OCI-LY7 (cell line): ENCODE measurements around the gene LATS2. TPM values are rescaled to one million over a fixed set of nuclear protein-coding genes. Genes with fewer than 3 reads are reported as not detected.

Experiments
- BruUV-seq: library from RNA; stranded (reverse); fragments of 400-500 nt; replicated peaks from 2 replicates; lab custom pipeline; 2021; lab: Mats Ljungman, UMichigan
- CTCF ChIA-PET: fragments of 300-600 bp; sonication (Branson Sonifier 250); formaldehyde crosslinking; loops from one replicate; lab custom pipeline; 2022; ENCODE audit warnings: antibody characterized with exemption; ENCODE audit not compliant: unreplicated experiment; lab: Charles Lee
- POLR2A ChIA-PET: fragments of 300-600 bp; sonication (Branson Sonifier 250); formaldehyde crosslinking; loops from one replicate; lab custom pipeline; 2022; ENCODE audit warnings: antibody characterized with exemption; lab: Charles Lee
- DNase-seq: peaks from one replicate; pipeline ENCODE4 v3.0.0-alpha.2; 2015; ENCODE audit warnings: low spot score
- H2AFZ ChIP-seq: fragments of 200-600 bp; sonication (generic), shearing (Covaris generic); 2 replicates; pipeline ENCODE4 v1.6.1; 2014; ENCODE audit warnings: mild to moderate bottlenecking, antibody characterized with exemption, low read length, moderate library complexity
- H3K27ac ChIP-seq: fragments of 200-600 bp; sonication (generic); 2 replicates; pipeline ENCODE4 v1.5.1; 2014; ENCODE audit warnings: mixed run types, low read depth, mild to moderate bottlenecking, moderate library complexity, low read length, inconsistent platforms; ENCODE audit not compliant: poor library complexity, severe bottlenecking
- H3K36me3 ChIP-seq: fragments of 200-600 bp; sonication (generic); 2 replicates; pipeline ENCODE4 v1.6.1; 2014; ENCODE audit warnings: mild to moderate bottlenecking, antibody characterized with exemption, low read length, moderate library complexity, mixed read lengths; ENCODE audit not compliant: insufficient read depth
- H3K4me1 ChIP-seq: fragments of 200-600 bp; sonication (generic); 2 replicates; pipeline ENCODE4 v1.5.1; 2014; ENCODE audit warnings: mild to moderate bottlenecking, low read length; ENCODE audit not compliant: insufficient read depth, poor library complexity, severe bottlenecking
- H3K4me2 ChIP-seq: fragments of 200-600 bp; sonication (generic); 2 replicates; pipeline ENCODE4 v1.6.1; 2014; ENCODE audit warnings: mild to moderate bottlenecking, low read length
- H3K4me3 ChIP-seq: fragments of 200-600 bp; sonication (generic); 2 replicates; pipeline ENCODE4 v1.5.1; 2014; ENCODE audit warnings: mild to moderate bottlenecking, low read depth, low read length; ENCODE audit not compliant: poor library complexity, severe bottlenecking
- H3K79me2 ChIP-seq: fragments of 200-600 bp; sonication (generic); 2 replicates; pipeline ENCODE4 v1.6.1; 2016; ENCODE audit warnings: low read depth, mild to moderate bottlenecking, low read length, moderate library complexity, mixed read lengths; ENCODE audit not compliant: insufficient read depth
- H3K9me2 ChIP-seq: fragments of 200-600 bp; sonication (generic); 2 replicates; pipeline ENCODE4 v1.6.1; 2016; ENCODE audit warnings: mild to moderate bottlenecking, low read length, mixed read lengths; ENCODE audit not compliant: insufficient read depth
- H3K9me3 ChIP-seq: fragments of 200-600 bp; sonication (generic); 2 replicates; pipeline ENCODE4 v1.6.1; 2014; ENCODE audit warnings: mild to moderate bottlenecking, mixed run types, low read length, mixed read lengths
- H4K20me1 ChIP-seq: fragments of 200-600 bp; sonication (generic); 2 replicates; pipeline ENCODE4 v1.6.1; 2014; ENCODE audit warnings: mild to moderate bottlenecking, antibody characterized with exemption, low read length, moderate library complexity, mixed read lengths; ENCODE audit not compliant: insufficient read depth
- EZH2phosphoT487 ChIP-seq: fragments of 200-600 bp; sonication (generic); IDR thresholded peaks from 2 replicates; pipeline ENCODE4 v1.6.1; 2018; ENCODE audit warnings: low read depth, borderline replicate concordance, mild to moderate bottlenecking, mixed run types, antibody characterized with exemption, low read length, moderate library complexity, mixed read lengths
- intact Hi-C: fragments of 100-400 bp; cut with micrococcal nuclease; formaldehyde crosslinking; loops from one replicate; pipeline ENCODE4 v1.10.0; 2022; ENCODE audit not compliant: unreplicated experiment
- small RNA-seq: library from RNA; depleted of rRNA; stranded (forward); fragments of <200 nt; gene quantifications from one replicate; pipeline ENCODE3, GENCODE V24; 2014
- total RNA-seq, 2 experiments: library from RNA; depleted of rRNA in 1 of 2; stranded (reverse); fragments of >200 nt in 1 of 2; shearing (Covaris generic) in 1 of 2; gene quantifications; 2 replicates each; pipeline ENCODE4 v1.2.3, GENCODE V29; 2014 to 2022
- TF ChIP-seq, protein P1 (sequence below): fragments of 200-600 bp; sonication (generic); conservative IDR thresholded peaks from 2 replicates; pipeline ENCODE4 v1.5.1; 2014; ENCODE audit warnings: mild to moderate bottlenecking, antibody characterized with exemption, low read length, moderate library complexity, mixed read lengths

Gene LATS2
- total RNA-seq, 2 experiments from 2014 or later: 0.19 to 1.3 TPM

DNA sequence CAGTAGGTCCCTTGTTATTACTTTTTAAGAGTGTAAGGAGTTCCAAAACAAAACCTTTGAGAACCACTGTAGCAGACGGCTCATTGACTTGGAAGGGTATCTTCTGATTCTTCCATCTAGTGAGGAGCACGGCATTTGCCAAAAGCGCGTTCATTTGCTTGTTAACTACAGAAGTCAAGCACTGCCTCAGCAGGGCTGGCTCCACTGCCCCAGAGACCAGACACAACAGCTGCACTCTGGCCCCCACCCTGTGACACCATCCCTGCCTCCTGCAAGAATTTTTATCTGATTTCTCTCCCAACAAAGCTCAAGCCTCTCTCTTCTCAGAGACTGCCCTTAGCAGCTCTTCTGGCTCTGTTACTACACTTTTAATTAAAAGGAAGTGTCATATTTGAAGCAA lies 138.1 kb downstream of the LATS2 start:
- no peaks in the 10 kb centered on the region for H3K36me3 ChIP-seq

More for the DNA sequence above, 138.1 kb downstream of the LATS2 start:
- H3K27ac ChIP-seq: no peak overlapping the region
- H3K4me2 ChIP-seq: no peak overlapping the region
- DNase-seq: no peak
- H3K4me3 ChIP-seq: no peak overlapping the region
- CTCF ChIA-PET: no interaction called here
- BruUV-seq: no TSS peak
- no peaks in the 10 kb centered on the region for H4K20me1 ChIP-seq
- intact Hi-C loops: loop anchor here (10.0 kb wide), 2 partner anchors 358 to 728 kb away; partner anchors contain the start of genes GJB2 and IFT88
- H2AFZ ChIP-seq: no peak overlapping the region
- H3K4me1 ChIP-seq: peaks cover 2% of the 10 kb centered on the region
- no peaks in the 10 kb centered on the region for H3K79me2 ChIP-seq
- no peaks in the 10 kb centered on the region for H3K9me2 ChIP-seq
- no peak for TF ChIP-seq EZH2phosphoT487
- TF ChIP-seq, protein P1, sequence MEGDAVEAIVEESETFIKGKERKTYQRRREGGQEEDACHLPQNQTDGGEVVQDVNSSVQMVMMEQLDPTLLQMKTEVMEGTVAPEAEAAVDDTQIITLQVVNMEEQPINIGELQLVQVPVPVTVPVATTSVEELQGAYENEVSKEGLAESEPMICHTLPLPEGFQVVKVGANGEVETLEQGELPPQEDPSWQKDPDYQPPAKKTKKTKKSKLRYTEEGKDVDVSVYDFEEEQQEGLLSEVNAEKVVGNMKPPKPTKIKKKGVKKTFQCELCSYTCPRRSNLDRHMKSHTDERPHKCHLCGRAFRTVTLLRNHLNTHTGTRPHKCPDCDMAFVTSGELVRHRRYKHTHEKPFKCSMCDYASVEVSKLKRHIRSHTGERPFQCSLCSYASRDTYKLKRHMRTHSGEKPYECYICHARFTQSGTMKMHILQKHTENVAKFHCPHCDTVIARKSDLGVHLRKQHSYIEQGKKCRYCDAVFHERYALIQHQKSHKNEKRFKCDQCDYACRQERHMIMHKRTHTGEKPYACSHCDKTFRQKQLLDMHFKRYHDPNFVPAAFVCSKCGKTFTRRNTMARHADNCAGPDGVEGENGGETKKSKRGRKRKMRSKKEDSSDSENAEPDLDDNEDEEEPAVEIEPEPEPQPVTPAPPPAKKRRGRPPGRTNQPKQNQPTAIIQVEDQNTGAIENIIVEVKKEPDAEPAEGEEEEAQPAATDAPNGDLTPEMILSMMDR: no peak
- no peaks in the 10 kb centered on the region for H3K9me3 ChIP-seq
- POLR2A ChIA-PET: interaction anchor here (0.7 kb wide), 1 partner anchor 147 kb away, joined by 3 read pairs; no protein-coding TSS in a partner anchor

Small RNA genes within 50 kb of the gene (small RNA-seq; reads per million reads assigned to genes)
- not detected for gene PPIAP27
- gene RNU4-9P: 0.26 reads per million

Other genes starting within 250 kb of the LATS2 start
- gene XPO4, start 158.8 kb downstream of the LATS2 start, total RNA-seq (2014; rRNA removed; shearing (Covaris generic)): 20.6 and 22.9 TPM in 2 replicates
- gene XPO4, start 158.8 kb downstream of the LATS2 start, total RNA-seq (2022): 23.4 and 26.9 TPM in 2 replicates
- 73.7 and 121 TPM in 2 replicates for gene SAP18, start 78.5 kb upstream of the LATS2 start, total RNA-seq (2014; rRNA removed; shearing (Covaris generic))
- gene SAP18, start 78.5 kb upstream of the LATS2 start, total RNA-seq (2022): 231 and 241 TPM in 2 replicates
- 28.5 and 34.4 TPM in 2 replicates for gene SKA3, start 115.0 kb upstream of the LATS2 start, total RNA-seq (2014; rRNA removed; shearing (Covaris generic))
- gene SKA3, start 115.0 kb upstream of the LATS2 start, total RNA-seq (2022): 39.2 and 42.4 TPM in 2 replicates
- 38.9 and 52.9 TPM in 2 replicates for gene MRPL57, start 115.1 kb upstream of the LATS2 start, total RNA-seq (2014; rRNA removed; shearing (Covaris generic))
- gene MRPL57, start 115.1 kb upstream of the LATS2 start, total RNA-seq (2022): 22.5 and 26.3 TPM in 2 replicates